Limb (tissue), 2 donors: Measurements from ENCODE around the gene RNU11.
"Not testable (repeated sequence)": the region's sequence is repeated elsewhere in the genome, so short reads cannot be mapped to it uniquely, and the experiment has no call there.

Experiments used
- DNase-seq, 2 donors: peaks; one replicate each; pipeline ENCODE4 v3.0.0-alpha.2; 2016; ENCODE audit errors: extremely low spot score in 2 of 2

Gene RNU11

GRCh38 chr1:28663871-28664470 lies 15.6 kb downstream of the RNU11 start:
- no peak for DNase-seq

GRCh38 chr1:28666806-28667205 lies 18.4 kb downstream of the RNU11 start:
- DNase-seq = no peak

- DNase-seq = peak; percentile 91
These were observed 20.0 kb downstream of the RNU11 start, which contains the start of gene GMEB1 for GRCh38 chr1:28668191-28668955. GMEB1 (plus strand) TSS chr1:28668784; CDS start chr1:28683613, 14,829 bp downstream.

- peak; percentile 42 to 81 for DNase-seq
These were observed 20.7 kb downstream of the RNU11 start for GRCh38 chr1:28668956-28669723.

GRCh38 chr1:28671254-28671780 lies 22.9 kb downstream of the RNU11 start:
- DNase-seq = no peak

- not testable (repeated sequence) for DNase-seq
These were observed 24.6 kb downstream of the RNU11 start for GRCh38 chr1:28672971-28673370.

- DNase-seq = no peak
These were observed 27.5 kb downstream of the RNU11 start for GRCh38 chr1:28675924-28676257.

- no peak for DNase-seq
These were observed 31.8 kb downstream of the RNU11 start for GRCh38 chr1:28680151-28680550.

GRCh38 chr1:28682840-28683239 lies 34.4 kb downstream of the RNU11 start:
- DNase-seq = no peak

GRCh38 chr1:28684937-28685336 lies 36.5 kb downstream of the RNU11 start:
- DNase-seq = no peak

- not testable (repeated sequence) for DNase-seq
These were observed 43.2 kb downstream of the RNU11 start for GRCh38 chr1:28691627-28692026.
